Measurements from ENCODE around the gene SNX17.
"Not testable (repeated sequence)": the region's sequence is repeated elsewhere in the genome, so short reads cannot be mapped to it uniquely, and the experiment has no call there.

SNX17 gene, protein sequence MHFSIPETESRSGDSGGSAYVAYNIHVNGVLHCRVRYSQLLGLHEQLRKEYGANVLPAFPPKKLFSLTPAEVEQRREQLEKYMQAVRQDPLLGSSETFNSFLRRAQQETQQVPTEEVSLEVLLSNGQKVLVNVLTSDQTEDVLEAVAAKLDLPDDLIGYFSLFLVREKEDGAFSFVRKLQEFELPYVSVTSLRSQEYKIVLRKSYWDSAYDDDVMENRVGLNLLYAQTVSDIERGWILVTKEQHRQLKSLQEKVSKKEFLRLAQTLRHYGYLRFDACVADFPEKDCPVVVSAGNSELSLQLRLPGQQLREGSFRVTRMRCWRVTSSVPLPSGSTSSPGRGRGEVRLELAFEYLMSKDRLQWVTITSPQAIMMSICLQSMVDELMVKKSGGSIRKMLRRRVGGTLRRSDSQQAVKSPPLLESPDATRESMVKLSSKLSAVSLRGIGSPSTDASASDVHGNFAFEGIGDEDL

DNA sequence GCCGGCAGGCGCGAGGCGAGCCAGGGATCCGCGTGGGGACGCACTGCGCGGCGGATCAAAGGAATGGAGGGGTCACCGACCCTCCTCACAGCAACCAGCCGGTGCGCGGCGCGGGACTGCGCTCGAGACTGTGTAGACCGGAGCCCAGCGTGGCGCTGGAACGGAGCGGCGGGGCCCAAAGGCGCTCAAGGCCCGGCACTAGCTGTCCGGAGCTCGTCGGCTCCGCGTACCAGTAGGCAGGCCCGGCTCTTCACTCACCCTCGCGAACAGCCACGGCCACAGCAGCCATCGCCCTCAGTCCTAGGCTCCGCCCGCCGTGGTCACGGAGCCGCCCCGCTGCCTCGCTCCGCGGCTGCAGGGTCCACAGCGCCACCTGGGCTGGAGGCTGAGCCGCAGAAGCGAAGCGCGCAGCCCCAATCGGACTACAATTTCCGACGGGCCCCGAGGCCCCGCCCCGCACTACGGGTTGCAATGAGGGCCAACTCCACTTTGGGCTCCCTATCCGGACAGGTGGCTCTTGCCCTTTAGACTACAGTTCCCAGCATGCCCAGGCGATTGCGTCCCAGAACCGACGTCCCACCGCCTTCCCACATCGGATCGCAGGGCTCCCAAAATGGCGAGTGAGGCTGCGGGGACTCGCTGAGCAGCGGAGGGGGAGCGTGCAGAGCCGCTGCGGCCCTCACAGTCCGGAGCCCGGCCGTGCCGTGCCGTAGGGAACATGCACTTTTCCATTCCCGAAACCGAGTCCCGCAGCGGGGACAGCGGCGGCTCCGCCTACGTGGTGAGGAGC, at the start of gene SNX17, which contains the start of gene EIF2B4:
SNX17 (plus strand) TSS at position 591 of the 790 bp plus-strand sequence; CDS start at position 719, 128 bp downstream.
EIF2B4 (minus strand) TSS at position 313 of the 790 bp plus-strand sequence; CDS start at position 289, 24 bp downstream.
- peak; percentile 97 for DNase-seq (ENCODE audit: low read depth in 2 of 2)

DNA sequence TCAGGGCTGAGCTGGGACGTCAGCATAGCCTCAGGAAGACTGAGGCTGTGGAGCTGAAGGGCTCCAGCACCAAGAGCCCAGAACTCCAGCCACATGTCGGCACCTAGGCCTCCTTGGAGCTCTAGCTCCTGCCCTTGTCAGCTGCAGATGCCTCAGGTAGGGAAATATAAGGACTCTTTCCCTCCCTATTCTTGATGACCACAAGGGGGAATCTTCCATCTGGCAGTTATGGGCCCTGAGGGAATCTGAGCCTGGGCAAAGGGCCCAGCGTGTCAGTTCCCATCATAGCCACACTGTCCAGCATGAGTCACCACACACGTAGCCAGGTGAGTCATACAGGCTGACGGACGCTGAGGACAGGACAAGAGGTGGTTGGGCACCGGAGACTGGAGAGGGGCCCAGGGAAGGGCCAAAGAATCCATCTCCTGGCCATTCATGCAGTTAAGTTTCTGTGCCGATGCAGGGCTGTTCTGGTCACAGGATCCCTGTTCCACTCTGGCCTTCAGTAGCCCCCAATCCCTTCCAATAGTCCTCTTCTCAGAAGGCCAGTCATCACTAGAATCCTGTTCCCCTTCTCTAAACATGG, 49.4 kb upstream of the SNX17 start:
- DNase-seq (ENCODE audit: low read depth in 2 of 2) = no peak

DNA sequence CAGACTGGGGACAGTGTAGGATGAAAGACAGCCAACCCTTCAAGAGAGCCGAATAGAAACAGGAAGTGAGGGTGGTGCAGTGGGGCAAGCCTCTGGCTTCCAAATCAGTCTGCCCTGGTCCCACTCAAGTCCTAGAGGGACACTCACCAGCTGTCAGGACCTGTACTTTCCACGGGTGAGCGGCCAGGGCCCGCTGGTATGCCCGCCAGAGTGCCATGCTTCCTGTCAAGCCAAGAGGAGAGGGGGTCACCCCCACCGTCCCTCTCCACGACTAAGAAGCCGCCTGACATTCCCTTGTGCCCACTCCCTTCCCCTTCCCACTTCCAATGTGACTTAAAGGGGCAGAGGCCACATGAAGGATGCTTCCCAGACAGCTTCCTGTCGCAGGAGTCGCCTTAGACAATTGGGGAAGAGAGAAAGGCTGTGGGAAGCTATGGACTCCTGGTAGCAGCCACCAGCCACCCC, 48.1 kb upstream of the SNX17 start:
- no peak for DNase-seq (ENCODE audit: low read depth in 2 of 2)

DNA sequence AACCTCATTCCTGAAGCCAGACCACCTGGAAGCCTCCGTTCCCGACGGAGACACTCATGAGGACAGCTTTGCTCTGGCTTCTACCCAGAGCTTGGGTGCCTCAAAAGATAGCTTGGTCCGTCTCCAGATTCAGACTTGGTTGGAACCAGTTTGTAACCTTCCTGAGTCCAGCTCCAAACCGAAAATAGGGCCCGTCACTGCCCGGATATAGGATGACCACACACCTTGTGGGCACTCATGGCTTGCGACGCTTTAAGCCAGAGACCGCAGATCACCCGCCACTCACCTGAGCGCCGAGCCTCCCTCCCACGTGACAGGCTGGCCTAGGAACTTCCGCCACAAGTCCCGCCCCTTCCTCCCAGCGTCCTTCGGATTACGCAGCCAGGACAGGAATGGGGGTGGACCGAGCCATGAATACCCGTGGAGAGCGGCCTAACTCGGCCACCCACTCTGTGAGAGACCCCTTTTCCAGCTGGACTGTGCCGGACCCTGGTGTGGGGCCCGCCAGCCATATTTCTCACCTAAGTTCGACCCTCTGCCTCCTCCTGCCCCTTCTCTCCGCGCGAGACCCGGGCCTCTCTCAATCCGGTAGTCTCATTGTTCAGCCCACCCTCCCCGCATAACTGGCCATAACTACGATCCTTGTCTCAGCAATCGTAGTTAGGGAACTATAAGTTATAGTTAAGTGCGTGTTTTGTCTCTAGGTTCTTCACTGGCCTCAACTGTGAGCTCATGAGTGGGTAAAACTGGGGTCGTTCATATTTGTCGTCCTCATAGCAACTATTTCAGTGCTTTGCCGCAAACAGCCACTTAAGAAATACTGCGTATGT, 47.4 kb upstream of the SNX17 start, which contains the start of gene MPV17:
MPV17 (minus strand) TSS at position 332 of the 830 bp plus-strand sequence. CDS start 580 bp downstream, outside the sequence.
- peak; percentile 52 to 78 for DNase-seq (ENCODE audit: low read depth in 2 of 2)

DNA sequence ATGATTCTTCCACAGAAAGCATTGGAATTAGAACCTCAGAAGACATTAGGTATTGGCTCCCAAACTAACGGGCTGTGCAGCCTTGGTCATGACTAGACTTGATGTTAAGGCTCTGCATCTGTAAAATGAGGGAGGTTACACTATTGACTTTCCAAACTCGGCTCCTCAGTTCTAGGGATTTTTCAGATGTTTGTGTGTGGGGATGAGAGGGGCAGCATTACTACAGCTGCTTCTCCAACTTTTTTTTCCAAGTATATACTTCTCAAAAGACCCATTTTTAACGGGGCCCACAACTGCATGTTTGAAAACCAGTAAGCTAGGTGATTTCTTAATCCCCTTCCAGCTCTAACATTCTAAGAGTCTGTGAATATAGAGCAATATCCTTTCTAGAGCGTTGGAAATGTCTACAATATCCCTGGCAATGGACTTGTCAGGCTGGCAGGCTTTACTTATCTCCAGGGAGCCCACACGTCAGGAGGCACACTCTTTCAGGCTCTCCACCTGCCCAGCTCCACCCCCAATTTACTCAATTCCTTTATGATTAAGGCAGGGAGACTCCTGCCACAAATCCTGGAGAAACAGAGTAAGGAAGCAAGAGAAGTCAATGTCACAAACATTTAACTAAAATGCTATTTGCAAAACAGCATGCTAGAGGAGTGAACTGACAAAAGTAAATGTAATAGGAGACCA, 46.7 kb upstream of the SNX17 start:
- no peak for DNase-seq (ENCODE audit: low read depth in 2 of 2)

DNA sequence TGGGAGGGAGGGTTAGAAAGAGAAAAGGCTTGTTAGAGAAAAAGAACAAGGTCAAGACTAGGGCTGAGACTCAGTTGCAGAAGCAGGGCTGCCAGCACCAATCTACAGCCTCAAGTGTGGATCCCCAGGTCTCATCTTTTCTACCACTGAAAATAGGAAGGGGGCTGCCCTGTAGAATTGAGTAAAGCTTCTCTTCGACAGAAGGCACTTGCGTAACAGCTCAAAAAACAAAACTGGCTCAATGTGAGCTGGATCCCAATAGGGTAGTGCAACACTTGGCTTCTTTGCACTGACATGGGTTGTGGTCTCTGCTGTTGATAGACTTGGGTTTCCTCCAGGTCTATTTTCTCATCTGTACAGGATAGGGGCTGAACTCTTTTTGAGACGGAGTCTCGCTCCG, 45.7 kb upstream of the SNX17 start:
- DNase-seq (ENCODE audit: low read depth in 2 of 2) = no peak

DNA sequence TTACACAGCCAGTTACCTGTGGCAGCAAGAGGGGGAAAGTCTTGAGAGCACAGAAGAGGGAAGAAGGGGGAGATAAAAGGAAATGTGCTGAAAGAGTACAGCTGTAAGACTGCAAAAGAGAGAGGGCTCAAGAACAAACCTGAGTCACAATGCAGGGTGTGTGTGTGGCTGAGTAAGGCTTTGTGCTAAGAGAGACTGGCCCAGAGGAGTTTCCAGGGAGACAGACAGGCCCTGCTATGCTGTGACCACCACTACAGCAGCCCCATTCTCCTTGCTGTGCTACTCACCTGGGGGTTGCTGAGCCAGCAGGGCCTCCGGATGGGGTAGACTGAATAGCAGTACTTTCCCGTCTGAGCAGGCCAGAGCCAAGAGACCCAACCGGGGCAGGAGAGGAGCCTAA, 35.1 kb upstream of the SNX17 start:
- no peak for DNase-seq (ENCODE audit: low read depth in 2 of 2)

DNA sequence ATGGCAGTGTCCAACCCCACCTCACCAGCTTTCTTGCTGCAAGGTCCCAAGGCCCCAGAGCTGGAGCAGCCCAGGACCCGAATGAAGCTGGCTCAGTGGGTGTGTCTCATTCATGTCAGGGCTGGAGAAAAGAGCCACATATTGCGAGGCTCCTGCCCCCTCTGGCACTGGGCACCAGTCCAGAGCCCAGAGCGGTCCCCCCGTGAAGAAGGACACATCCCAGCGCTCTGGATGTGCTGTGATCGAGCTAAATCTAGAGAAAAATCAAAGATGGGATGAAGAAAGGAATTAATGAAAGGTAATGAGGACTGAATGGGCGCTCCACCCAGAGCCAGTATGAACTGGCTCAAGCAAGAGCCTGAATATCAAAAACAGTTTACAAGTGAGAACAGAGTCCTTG, 34.2 kb upstream of the SNX17 start:
- DNase-seq (ENCODE audit: low read depth in 2 of 2) = no peak

DNA sequence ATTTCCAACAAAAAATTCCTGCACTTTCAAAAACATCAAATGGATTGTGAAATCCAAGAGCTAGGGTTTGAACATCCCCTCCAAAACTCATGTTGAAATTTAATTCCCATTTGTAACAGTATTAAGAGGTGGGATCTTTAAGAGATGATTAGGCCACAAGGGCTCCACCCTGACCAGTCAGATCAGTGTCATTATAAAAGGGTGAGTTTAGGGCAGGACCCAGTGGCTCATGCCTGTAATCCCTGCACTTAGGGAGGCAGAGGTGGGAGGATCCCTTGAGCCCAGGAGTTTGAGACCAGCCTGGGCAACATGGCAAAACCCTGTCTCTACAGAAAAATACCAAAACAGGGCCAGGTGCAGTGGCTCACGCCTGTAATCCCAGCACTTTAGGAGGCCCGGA, 22.8 kb upstream of the SNX17 start:
- no peak for DNase-seq (ENCODE audit: low read depth in 2 of 2)

DNA sequence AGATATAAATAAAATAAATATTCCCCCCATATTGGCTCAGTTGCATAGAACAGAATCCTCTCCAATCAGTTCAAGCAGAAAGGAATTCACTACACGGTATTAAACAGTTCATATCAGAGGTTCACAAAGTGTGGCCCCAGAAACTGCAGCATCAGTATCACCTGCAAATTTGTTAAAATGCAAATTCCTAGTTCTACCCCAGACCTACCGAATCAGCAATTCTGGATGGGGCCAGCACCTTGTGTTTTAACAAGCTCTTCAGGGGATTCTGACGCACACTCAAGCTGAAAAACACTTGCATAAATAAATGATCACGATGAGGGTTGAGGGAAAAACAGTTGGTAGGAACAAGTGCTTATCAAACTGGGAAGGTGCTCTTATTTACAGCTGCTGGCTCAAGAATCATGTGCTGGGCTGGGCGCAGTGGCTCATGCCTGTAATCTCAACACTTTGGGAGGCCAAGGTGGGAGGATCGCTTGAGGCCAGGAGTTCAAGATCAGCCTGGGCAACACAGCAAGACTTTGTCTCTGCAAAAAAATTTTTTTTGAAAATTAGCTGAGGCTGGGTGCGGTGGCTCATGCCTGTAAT, 20.2 kb upstream of the SNX17 start:
- DNase-seq (ENCODE audit: low read depth in 2 of 2) = no peak

DNA sequence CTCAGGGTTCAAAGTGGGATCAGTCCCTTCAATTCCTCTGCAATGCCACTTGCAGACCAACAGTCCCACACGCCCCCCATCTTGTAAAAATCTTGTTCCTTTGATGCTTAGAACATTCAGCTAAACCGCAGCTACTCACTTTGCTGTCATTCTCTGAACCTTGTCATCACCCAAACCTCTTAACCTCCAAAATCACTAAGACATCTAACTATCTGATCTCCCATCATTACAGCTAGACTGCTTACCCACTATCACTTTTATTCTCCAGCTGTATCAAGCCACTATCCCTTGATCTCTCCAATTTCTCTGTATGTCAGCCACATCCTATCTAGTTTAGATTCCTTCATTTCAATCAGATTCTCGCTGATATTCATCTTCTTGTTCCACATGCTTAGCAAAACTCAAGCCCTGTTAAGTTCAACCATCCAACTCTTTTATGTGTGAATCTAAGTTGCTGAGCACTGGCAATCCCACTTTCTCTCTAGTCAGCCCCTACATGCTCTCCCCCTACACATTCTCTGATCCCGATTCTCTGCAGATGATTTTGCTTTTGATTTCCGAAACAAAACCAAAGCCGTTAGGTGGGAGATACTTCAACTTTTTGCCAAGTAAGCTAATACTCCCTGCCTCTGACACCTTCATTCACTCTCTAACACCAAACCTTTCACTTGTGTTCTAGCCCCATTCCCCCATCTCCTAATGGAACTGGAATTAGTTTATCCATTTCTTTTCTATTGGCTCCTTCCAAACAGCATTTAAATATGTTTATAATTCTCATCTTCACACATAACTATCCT, 18.4 kb upstream of the SNX17 start:
- no peak for DNase-seq (ENCODE audit: low read depth in 2 of 2)

DNA sequence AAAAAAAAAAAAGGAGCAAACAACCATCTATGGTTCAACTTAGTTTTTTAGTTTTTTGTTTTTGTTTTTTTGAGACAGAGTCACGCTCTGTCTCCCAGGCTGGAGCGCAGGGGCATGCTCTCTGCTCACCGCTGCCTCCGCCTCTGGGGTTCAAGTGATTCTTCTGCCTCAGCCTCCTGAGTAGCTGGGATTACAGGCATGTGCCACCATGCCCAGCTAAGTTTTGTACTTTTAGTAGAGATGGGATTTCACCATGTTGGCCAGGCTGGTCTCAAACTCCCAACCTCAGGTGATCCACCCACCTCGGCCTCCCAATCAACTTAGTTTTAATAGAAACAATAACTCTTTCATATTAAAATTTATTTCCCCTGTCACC, 17.0 kb upstream of the SNX17 start:
- DNase-seq (ENCODE audit: low read depth in 2 of 2) = not testable (repeated sequence)

DNA sequence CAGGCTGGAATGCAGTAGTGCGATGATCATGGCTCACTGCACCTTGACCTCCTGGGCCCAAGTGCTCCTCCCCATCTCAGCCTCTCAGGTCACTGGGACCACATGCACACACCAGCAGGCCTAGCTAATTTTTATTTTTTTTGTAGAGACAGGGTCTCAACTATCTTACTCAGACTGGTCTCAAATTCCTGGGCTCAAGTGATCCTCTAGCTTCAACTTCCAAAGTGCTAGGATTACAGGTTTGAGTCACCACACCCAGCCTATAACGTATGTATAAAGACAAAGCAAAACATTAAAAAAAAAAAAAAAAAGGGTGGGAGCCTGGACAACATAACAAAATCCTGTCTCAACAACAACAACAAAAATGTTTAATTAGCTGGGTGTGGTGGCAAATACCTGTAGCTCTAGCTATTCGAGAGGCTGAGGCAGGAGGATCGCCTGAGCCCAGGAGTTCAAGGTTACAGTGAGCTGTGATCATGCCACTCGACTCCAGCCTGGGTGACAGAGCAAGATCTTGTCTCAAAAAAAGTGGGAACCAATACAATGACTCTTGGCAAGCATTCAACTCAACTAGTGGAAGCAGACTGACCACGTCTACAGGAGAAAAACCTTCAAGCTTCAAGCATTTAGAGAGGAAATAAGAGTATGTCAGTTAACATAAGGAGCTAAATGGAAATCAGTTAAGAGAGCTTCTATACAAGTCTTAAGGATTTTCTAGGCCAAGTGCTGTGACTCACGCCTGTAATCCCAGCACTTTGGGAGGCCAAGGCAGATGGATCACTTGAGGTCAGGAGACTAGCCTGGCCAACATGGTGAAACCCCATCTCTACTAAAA, 16.4 kb upstream of the SNX17 start:
- no peak for DNase-seq (ENCODE audit: low read depth in 2 of 2)

DNA sequence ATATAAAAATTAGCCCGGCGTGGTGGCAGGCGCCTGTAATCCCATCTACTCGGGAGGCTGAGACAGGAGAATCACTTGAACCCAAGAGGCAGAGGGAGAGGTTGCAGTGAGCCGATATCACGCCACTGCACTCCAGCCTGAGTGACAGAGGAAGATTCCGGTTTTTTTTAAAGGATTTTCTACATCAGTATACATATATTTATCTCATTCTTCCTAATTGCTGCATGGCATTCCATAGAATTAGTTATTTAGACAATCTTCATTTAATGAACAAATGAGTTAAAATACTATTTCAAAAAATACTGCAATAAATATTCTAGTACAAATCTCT, 15.9 kb upstream of the SNX17 start:
- DNase-seq (ENCODE audit: low read depth in 2 of 2) = no peak

DNA sequence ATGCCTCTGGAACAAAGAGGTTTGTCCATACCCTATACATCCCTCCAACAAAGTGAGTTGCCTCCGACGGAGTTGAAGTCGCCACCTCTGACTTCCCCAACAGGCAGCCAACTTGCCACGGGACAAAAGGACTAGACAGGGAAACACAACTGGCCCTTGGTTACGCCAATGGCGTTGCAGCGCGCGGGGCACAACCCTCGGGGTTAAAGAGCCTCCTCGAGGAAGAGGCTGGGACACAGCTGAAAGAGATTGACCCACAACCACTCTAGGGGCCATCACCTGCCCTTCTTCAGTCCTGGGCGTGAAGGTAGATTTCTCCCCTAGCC, 14.4 kb upstream of the SNX17 start:
- DNase-seq (ENCODE audit: low read depth in 2 of 2) = no peak

DNA sequence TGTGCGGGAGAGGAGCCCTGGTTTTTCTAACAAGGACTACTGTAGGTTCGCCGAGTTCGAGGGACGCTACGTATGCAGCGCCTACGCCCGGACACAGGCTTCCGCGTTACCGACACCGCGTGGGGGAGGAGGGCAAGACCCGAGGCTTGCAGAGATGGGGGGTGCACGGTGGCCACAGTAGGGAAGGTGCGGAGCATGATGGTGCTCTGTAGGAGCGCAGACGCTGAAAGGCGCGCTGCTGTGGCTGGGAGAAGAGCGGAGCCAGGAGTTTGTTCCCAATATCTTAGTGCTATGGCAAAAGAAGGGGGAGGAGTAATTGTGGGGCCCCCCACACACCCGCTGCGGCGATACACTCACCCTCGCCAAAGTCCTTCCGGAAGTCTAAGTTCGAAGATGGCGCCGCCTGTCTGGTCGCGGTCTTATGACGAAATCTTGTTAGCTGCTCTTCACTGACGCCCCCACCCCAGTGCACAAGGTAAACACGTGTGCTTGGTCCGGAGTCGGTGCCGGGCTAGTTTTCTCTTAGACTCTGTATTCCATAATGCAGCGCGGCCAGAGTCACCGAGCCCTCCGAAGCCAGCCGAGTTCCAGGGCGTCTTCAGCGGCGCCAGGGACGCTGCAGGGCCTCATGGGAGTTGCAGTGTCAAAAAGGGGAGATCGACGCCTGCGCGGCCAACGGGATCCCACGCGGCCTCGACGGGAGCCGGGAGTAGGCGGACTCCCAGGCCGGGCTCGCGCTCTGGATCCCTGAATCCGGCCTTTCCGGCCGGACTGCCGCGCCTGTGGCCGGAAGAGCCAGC, 13.8 kb upstream of the SNX17 start, which contains the start of gene GTF3C2:
GTF3C2 (minus strand) TSS at position 383 of the 800 bp plus-strand sequence. CDS start 13,210 bp downstream, outside the sequence.
- peak; percentile 68 to 79 for DNase-seq (ENCODE audit: low read depth in 2 of 2)

DNA sequence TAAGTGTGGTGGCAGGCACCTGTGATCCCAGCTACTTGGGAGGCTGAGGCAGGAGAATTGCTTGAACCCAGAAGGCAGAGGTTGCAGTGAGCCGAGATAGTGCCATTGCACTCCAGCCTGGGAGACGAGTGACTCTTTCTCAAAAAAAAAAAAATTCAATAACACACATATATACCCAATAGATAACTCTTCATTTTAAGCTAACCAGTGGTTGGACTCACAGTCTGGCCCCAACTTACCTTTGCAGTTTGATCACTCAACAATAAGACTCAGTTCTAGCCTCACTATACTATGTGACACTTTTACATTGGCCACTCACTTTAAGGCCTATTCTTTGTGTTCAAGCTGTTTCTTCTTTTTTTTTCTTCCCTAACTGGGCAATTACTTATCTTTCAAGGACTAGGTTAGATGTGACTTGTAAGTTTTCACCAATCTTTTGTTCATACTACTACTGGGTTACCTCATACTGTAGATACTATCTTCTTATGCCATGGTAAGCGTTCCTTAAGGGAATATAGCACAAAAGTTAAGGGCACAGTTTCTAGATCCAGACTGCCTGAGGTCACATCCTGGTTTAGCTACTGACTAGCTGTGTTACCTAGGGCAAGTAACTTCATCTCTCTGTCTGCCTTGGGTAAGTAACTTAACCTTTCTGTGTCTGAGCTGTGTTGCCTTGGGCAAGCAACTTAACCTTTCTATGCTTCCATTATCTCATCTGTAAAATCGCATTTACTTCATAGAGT, 7.6 kb upstream of the SNX17 start:
- no peak for DNase-seq (ENCODE audit: low read depth in 2 of 2)

Measured in stimulated activated CD4-positive, alpha-beta T cell treated with anti-CD3 and anti-CD28 coated beads, Interleukin-1b, Interleukin-23, amount 100 ng/mL, for 1 hour (primary cell).